Spleen (tissue), 7 donors: ENCODE data around the gene C3orf18.

Experiments used
- CTCF ChIP-seq, 11 experiments: fragments of 200-600 bp in 7 of 11; fragments of 450-650 bp in 4 of 11; sonication (generic) in 4 of 11; IDR thresholded peaks in 8 of 11; conservative IDR thresholded peaks in 3 of 11; 1 replicate in 7 of 11; 2 replicates in 4 of 11; pipeline versions ENCODE4 v1.4.0 to v1.8.0; 2016 to 2021; ENCODE audit warnings: antibody characterized with exemption in 11 of 11, inconsistent platforms in 4 of 11, mild to moderate bottlenecking in 1 of 11
- POLR2A ChIP-seq, 3 donors: fragments of 450-650 bp; IDR thresholded peaks; one replicate each; pipeline ENCODE4 v1.5.1; 2017; ENCODE audit warnings: antibody characterized with exemption in 3 of 3, mild to moderate bottlenecking in 1 of 3
- donor health status: DM: no; HTN: no; CAD: no; lungs with moderate emphysema.
- donor health status: DM: no; HTN: no; CAD: no.
- donor health status: DM: no; HTN: no; CAD: no.

- TF ChIP-seq POLR2A (IDR thresholded peaks at IDR 0.05) = no peak
- no peak for TF ChIP-seq CTCF (IDR thresholded peaks at IDR 0.05 in 8 of 11, conservative IDR thresholded peaks at IDR 0.05 in 3 of 11)
Measured at GRCh38 chr3:50531201-50531600, 36.3 kb downstream of the C3orf18 start.
